ENCODE data around the gene CRIP2.

The CRIP2 gene

DNA sequence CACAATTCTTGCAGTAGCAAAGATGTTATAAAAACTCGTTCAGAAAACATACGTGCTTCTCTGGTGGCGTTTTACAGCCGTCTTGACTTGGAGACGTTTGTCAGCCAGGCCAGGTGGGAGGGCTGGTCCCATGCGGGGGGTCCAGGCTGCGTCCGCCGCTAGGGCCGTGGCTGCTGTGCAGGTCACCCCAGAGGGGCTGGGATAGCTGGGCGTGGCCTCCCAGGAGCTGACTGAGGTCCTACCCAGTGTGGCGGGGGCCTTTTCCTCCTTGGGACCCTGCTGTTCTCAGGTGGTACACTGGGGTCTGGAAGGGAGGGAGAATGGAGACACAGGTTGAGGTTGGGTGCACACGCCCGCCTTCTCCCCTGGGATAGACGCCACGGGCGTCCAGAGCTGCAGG lies 29.8 kb upstream of the CRIP2 start:
- DNase-seq (ENCODE audit: low spot score), result no peak

DNA sequence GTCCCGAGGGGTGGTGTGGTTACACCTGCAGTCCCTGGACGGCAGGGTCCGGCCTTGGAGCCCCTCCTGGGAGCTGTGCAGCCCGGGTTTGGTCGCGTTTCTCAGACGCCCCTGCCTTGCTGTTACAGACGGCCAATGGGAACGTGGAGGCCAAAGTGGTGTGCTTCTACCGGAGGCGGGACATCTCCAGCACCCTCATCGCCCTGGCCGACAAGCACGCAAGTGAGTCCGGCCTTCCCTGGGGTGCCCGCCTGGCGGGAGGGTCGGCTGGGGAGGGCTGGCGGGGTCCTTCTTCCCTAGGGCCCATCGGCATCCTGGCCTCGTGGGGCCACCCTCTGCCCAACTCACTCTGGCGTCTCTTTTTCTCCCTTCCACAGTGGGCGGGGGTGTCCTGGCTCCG lies 29.3 kb upstream of the CRIP2 start:
- no peak for DNase-seq (ENCODE audit: low spot score)

DNA sequence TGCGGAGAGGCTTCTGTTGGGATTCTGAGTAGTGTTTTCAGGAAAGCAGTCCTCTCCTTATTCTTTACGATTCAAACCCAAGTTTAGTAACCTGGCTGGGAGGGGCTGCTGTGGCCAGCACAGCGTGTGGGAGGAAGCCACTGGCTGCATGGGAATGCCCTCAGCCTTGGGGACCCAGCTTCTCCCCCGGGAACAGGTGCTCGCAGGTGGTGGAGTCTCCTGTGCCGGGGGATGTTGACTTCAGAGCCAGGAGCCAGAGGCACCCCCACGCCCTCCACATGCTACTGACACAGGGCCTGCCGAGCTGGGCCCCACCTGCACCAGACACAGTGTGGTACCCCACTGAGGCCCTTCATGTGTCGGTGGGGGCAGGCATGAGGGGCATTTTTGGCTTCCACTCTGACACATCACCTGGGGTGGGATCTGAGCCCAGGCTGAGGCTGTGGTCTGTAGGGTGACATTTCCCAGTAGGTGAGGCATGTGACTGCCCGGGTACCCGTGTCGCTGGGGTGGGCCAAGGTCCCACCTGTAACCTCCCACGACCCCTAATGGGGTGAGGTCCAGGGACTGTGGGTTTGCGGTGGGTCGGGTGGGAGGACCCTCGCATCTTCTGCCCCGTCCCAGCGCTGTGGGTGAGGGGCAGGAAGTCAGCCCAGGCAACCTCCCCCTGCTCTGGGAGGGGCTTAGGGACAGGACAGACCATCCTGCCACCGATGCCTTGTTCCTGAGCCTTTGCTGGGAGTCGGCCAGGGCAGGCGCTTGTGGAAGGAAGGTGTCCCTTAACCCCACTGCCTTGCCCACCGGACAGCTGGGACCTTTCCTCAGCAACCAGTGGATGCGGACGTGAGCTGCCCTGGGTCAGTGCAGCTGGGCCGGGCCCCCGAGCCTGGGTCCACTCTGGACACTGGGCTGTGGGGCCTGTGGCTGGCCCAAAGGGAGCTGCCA lies 28.4 kb upstream of the CRIP2 start:
- no peak for DNase-seq (ENCODE audit: low spot score)

DNA sequence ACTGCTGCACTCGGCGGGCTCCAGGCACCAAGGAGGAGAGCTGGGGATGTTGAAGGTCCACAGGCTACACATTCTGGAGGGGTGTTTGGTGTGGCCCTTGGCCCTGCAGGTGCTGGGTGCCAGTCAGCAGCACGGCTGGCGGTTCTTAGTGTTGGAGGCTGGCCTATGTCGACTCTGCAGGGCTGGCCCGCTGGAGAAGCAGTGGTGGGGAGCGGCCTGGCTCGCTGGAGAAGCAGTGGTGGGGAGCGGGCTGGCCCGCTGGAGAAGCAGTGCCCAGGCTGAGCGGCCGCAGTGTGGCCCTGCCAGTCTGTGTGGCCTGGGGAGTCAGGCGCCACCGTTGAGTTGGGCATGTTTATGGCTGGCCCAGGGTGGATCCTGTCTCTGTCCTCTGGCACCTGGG lies 27.6 kb upstream of the CRIP2 start:
- no peak for DNase-seq (ENCODE audit: low spot score)

DNA sequence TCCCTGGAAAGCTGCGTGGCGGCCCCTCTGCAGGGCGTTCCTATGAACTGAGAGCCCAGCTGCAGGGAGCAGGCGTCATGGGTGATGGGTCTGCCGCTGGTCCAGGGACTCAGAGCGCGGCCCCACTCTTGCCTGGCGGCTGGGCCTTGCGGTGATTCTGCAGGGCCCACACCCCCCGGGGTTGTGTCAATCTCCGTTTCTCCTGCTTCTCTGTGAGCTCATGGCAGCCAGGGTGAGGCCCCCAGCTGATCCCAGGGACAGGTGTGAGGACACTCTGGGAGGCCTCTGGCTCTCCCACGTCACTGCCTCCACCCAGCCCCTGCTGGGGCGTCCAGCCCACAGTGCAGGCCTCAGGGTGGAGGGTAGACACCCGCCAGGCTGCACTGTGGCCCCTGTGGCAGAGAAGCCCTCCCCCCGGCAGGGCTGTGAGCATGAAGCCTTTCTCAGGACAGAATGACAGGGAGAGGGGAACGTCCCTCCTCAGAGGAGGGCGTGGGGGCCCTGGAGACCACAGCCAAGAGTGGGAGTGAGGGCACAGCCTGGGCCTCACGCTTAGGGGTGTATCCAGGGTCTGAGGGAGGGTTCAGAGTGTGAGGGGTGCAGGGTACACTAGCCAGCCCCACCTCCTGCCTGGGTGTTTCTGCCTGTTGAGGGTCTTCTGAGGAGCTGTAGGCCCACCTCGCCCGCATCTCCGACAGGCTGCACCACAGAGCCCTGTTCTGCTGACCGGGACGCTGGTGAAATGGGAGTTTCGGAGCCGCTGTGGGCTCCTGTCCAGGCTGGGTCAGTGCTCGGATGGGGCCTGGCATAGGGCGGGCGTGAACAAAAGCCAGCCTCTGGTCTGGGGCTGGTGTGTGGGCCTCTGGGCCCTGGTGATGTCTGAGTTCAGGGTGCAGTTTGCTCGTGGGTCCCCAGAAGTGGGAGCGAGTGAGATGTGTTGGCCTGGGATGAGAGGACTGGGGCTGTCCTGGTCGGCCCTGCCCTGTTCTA lies 26.7 kb upstream of the CRIP2 start:
- DNase-seq (ENCODE audit: low spot score), result no peak

DNA sequence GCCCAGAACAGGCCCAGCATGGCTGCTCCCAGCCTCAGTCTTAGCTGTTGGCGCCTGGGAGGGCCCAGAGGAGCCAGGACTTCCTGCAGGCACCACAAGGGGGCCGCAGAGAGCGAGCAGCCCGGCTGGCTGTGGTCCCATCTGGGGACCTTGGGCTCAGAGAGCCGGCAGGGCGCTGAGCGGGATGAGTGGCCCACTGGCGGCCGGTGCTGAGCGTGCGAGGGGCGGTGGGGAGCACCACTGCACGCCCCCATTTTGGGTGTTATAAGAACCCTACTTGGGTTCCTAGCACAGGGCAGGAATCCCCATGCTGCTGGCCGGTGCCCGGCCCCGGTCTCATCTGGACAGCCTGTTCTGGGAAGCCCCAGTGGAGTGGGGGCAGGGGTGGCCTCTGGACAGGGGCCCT lies 25.9 kb upstream of the CRIP2 start:
- DNase-seq (ENCODE audit: low spot score), result peak; percentile 67

DNA sequence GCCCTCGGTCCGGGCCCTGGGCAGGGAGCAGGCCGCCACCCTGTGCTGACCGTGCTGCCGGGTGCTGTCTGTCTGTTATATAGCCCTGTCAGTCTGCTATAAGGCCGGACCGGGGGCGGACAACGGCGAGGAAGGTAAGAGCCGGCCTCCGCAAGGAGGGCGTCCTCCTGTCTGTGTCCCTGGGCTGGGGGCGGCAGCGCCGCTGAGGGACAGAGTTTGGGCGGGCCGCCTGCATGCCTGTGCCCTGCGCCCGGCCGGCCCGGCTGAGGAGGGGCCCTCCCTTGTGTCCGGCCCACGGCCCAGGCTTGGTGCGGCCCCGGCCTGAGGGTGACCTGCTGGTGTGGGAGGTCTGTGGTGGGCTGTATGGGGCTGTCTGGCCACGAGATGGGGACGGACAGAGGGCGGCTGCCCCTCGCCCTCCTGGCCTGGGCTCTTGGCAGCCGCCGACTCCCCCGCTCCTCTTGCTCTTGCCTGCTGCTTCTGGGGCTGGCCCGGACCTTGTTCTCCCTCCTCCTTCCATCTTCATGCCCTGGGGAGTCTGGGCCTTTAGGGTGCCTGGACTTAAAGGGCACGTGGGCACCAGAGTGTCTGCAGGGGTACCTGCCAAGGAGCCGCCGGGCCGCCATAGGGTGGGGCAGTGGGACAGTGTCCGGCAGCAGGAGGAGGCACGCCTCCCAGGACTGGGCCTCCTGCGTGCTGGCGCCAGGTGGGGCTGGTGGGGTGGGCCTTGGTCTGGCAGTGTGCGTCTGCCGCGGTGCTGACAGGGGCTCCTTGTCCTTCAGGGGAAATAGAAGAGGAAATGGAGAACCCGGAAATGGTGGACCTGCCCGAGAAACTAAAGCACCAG lies 25.1 kb upstream of the CRIP2 start:
- DNase-seq (ENCODE audit: low spot score), result no peak

DNA sequence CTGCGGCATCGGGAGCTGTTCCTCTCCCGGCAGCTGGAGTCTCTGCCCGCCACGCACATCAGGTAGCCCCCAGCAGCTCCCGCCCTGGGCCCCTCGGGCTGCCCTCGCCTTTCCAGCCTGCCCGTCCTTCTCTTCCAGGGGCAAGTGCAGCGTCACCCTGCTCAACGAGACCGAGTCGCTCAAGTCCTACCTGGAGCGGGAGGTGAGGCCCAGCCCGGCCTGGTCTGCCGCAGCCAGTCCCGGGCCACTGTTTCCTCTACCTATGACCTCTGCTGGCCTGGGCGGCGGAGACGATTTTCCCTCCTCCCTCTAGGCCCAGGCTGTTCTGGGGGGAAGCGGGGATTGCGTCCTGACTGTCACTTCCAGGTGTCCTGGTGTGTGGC lies 24.5 kb upstream of the CRIP2 start:
- DNase-seq (ENCODE audit: low spot score), result no peak

DNA sequence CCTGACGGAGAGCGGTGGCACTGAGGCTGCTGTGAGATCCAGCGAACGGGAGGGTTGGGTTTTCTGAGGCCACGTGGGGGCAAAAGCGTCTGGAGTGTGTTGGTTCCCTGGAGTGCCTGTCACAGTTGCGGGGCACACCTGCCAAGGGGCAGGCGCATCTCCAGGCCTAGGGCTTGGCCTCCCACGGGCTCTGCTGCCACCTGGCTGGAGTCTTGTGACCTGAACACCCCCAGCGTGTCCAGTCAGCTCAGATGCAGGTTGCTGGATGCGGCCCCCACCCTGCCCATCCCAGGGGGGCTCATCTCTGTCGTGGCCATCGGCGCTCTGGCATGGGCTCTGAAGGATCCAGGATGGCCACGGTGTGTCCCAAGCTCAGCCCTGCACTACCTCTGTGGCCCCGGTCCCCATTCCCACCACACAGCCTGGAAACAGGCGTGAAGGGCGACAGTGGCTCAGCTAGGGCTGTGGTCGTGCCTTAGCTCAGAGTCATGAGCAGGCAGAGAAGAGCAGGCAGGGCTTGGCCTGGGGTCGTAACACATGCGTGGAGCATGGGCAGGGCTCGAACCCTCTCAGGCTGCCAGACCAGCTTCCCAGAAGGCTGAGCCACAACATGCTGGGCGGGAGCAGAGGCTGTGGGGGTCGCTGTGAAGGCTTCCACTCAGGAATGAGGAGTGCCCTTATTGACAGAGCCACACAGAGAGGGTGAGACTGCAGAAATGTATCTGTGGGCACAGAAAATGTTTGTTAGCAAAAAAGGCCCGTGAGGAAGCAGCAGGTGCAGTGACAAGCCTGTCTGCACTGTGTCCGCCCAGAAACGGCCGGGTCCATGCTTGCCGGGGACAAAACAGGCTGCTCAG lies 23.5 kb upstream of the CRIP2 start:
- no peak for DNase-seq (ENCODE audit: low spot score)

DNA sequence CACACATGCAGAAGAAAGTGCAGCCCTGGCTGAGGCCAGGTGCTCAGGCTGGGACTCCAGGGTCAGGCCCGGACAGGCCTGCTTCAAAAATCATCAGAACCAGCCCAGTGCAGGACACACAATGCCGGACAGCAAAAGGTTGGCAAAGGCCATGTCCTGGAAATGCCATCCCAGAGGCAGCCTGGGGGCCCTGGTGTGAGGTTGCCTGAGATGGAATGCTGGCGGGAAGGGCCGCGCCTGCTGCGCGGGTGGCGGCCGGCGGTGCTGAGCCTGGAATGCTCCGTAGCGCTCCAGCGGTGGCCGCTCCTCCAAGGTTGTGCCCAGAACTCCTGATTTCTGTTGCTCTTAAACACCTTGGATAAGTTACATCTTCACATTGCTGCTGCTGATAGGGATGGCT lies 21.7 kb upstream of the CRIP2 start:
- DNase-seq (ENCODE audit: low spot score), result no peak

DNA sequence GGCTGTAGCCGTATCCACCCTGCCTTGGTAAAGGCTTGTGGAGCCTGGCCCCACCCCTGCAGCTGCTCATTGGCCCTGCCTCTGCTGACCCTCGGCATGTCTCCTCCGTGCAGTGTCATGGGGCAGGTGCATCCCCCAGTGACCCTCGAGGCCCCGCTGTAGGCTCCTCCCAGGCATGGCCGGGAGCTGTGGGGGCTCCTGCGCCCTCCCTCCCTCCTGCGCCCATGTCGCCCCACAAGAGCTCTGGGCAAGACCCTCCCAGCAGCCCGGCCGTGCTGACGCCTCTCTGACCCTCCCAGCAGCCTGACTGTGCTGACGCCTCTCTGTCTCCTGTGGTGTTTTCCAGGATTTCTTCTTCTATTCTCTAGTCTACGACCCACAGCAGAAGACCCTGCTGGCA lies 20.8 kb upstream of the CRIP2 start:
- no peak for DNase-seq (ENCODE audit: low spot score)

DNA sequence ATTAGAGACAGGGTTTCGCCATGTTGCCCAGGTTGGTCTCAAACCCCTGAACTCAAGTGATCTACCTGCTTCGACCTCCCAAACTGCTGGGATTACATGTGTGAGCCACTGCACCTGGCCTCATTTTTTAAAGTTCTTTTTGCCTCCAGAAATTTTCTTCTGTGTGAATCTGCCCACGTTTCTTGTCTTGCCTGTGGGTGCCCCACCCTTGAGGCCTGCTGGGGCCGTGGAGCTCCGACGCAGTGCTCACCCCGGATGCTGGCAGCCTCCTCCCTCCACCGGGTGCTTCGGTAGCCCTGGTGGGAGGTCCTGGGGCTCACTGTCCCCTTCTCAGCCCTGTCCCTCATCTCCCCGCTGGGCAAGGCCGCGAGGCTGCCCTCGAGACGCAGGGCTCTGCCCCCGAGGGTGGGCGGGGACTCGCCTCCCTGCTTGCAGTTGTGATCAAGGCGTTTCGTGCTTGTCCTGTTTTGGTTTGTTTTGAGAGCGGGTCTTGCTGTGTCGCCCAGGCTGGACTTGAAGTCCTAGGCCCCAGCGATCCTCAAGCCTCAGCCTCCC lies 19.5 kb upstream of the CRIP2 start:
- DNase-seq (ENCODE audit: low spot score), result no peak

DNA sequence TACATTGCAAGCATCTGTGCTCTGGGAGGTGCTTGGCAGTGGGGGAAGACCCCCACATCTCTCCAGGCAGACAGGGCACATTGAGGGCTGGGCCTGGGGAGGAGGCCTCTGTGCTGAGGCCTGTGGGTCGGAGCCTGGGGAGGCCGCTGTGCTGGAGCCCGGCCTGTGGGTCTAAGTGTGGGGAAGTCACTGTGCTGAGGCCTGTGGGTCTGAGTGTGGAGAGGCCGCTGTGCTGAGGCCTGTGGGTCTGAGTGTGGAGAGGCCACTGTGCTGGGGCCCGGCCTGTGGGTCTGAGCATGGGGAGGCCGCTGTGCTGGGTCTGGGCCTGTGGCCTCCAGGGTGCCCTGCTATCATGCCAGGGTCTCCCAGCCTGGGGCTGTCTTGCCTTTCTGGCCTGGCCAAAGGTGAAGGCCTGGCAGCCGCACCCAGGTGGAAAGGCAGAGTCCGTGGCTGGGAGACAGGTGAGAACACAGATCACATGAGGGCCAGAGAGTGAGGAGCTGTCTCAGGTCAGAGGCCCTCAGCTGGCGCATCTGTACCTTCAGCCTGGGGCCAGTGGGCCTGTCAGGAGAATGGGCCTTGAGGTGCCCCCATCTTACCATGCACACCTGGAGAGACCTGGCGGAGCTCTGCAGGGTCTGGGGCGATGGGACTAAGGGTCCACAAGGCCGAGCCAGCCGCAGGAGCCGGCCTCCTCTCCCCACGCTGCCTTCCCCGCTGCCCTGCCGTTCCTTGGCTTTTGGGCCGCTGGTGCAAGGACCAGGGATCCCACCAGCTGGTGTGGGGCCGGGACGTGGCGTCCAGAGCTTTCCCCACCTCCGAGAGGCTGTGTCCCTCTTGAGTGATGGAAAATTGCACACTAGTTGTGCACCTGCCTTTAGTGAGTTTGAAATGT lies 18.6 kb upstream of the CRIP2 start:
- no peak for DNase-seq (ENCODE audit: low spot score)

DNA sequence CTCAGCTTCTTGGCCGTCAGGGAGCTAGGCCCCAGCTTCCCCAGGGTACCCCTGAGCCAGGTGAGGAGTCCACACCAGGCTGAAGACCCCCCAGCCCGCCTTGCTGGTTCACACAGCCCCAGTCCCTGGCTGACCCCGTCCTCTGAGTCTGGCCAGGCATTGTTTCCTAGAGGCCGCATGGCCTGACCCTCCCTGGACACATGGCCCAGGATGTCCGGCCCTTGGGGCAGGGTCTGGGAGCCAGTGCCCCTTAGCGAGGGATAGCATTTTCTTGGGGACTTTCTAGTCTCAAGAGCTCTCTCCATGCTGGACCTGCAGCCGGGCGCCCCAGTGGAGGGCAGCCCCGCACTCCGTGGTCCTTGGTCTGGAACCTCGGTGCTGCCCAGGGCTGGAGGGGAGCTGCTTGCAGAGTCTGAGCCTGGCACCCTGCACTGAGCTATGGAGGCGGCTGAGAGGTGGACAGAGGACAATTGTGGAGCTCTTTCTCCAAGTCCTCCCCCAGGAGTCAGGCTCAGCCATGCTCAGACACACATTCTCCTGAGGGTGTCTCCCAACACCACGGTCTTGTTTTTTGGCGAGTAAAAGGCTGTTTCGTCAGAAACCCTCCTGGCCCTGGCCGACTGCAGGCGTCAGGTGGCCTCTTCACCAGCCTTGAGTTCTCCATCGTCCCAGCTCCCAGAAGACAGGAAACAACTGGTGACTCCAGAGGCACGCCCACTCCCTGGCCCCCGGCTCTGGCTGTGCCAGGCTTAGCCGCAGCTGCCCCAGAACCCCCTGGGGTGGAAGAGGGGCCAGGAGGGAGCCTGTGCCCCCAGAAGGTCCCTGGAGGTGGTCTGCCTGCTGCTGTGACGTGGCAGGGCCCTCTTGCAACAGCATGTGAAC lies 17.6 kb upstream of the CRIP2 start:
- DNase-seq (ENCODE audit: low spot score), result no peak

DNA sequence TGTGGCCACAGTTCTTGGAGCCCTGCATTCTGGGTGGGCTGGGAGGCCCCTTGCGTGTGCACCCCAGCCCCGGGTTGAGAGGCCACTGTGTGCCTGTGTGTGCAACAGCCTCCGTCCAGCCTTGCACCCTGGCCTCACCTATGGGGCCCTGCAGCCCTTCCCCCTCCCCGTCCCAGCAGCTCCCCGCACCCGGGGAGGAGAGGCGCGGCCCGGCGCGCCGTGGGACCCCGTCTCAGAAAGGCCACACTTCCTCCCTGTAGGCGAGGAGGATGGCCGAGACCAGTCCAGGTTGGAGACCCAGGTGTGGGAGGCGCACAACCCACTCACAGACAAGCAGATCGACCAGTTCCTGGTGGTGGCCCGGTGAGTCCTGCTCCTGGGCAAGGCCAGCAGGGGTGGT lies 16.6 kb upstream of the CRIP2 start:
- DNase-seq (ENCODE audit: low spot score), result no peak

DNA sequence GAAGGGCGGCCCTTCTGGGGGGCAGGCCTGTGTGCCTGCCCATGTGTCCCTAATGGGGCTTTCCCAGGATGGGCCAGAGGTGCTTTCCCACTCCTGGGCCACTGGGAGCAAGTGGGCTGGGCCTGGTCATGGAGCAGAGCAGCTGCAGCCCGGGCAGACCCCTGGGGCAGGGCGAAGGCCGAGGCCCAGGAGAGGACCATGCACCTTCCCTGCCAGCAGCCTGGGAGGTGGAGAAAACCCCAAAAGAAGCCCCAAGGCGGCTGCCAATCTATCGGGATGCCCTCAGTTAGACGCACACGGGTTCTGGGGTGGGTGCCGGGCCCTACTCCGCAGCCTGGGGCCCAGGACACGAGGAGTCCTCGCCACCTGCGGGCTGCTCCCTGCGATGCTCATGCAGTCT lies 16.1 kb upstream of the CRIP2 start:
- DNase-seq (ENCODE audit: low spot score), result no peak

DNA sequence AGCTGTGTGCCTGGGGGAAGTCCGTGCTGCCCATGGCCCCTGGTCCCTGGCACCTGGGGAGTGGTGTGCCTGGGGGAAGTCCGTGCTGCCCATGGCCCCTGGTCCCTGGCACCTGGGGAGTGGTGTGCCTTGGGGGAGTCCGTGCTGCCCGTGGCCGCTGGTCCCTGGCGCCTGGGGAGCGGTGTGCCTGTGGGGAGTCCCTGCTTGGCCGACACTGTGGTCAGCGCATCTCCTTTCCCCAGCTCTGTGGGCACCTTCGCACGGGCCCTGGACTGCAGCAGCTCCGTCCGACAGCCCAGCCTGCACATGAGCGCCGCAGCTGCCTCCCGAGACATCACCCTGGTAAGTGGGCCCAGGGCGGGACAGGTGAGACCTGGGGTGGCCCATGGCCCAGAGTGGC lies 14.5 kb upstream of the CRIP2 start:
- DNase-seq (ENCODE audit: low spot score), result no peak

DNA sequence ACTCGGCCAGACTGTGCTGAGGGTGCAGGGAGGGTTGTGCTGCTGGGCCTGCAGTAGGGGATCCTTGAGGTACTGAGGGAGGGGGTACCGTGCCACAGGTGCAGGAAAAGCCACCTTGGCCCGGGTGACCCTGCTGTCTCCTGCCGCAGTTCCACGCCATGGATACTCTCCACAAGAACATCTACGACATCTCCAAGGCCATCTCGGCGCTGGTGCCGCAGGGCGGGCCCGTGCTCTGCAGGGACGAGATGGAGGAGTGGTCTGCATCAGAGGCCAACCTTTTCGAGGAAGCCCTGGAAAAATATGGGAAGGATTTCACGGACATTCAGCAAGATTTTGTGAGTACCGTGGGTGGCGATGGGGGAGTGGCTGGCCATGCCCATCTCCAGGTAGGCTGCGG lies 14.0 kb upstream of the CRIP2 start:
- no peak for DNase-seq (ENCODE audit: low spot score)

DNA sequence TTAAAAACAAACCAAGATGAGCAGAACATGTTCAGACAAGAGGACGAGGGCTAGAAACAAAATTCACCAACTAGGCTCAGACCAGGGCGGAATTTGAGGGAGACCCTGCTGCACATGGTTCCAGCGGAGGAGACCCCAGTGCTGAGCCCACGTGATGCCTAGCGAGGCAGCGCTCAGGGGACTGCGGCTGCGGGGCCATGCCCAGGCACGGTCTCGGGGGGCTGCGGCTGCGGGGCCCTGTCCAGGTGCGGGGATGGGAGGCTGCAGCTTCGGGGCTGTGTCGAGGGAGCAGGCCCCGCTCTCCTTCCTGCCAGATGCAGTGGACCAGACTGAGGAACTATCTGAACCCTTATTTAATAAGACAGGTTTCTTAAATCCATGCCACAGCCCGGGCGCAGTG lies 12.7 kb upstream of the CRIP2 start:
- DNase-seq (ENCODE audit: low spot score), result no peak

Measured in hematopoietic multipotent progenitor cell treated with erythropoietin and hydrocortisone succinate and interleukin-3 and kit ligand, for 17 days (in vitro differentiated cells).